IMR-90 (cell line): Measurements from ENCODE around the gene PSMD8. TPM values are rescaled to one million over a fixed set of nuclear protein-coding genes. Genes with fewer than 3 reads are reported as not detected.
A peak's percentile ranks its signal among the peaks of the same experiment; 100 is the strongest.

ENCODE experiments used
- ATAC-seq: fragments of 200-7000 bp; cut with Tn5 transposase; 2 replicates; pipeline ENCODE4 v1.9.1; 2020; ENCODE audit warnings: low read depth, mild to moderate bottlenecking, moderate library complexity
- BruUV-seq: library from RNA; stranded (reverse); fragments of 400-500 nt; replicated peaks from 2 replicates; lab custom pipeline; 2021; lab: Mats Ljungman, UMichigan
- CTCF ChIA-PET: fragments of 300-600 bp; formaldehyde crosslinking; extraction: SDS; loops from one replicate; lab custom pipeline; 2021; ENCODE audit warnings: antibody characterized with exemption; lab: Yijun Ruan, JAX
- POLR2A ChIA-PET: fragments of 300-600 bp; sonication (Branson Sonifier 250); formaldehyde crosslinking; loops from one replicate; lab custom pipeline; 2022; ENCODE audit warnings: antibody characterized with exemption; ENCODE audit not compliant: unreplicated experiment; lab: Charles Lee
- DNase-seq: peaks from one replicate; pipeline ENCODE4 v3.0.0; 2013
- H2AFZ ChIP-seq: replicated peaks from 2 replicates; pipeline ENCODE3; 2013; ENCODE audit warnings: low read length, mild to moderate bottlenecking; ENCODE audit not compliant: poor library complexity
- H2AK5ac ChIP-seq: 2 replicates; pipeline ENCODE4 v1.6.1; 2013; ENCODE audit warnings: low read depth, low read length, inconsistent platforms
- H2AK9ac ChIP-seq: replicated peaks from 2 replicates; pipeline ENCODE3; 2013; ENCODE audit warnings: mild to moderate bottlenecking, low read depth, low read length, moderate library complexity; ENCODE audit not compliant: poor library complexity
- H2BK120ac ChIP-seq: 2 replicates; pipeline ENCODE4 v1.6.1; 2013; ENCODE audit warnings: low read depth, low read length, inconsistent platforms
- H2BK15ac ChIP-seq: 3 replicates; pipeline ENCODE4 v1.6.1; 2013; ENCODE audit warnings: low read depth, low read length, inconsistent platforms
- H2BK20ac ChIP-seq: 2 replicates; pipeline ENCODE4 v1.6.1; 2013; ENCODE audit warnings: low read depth, mild to moderate bottlenecking, inconsistent platforms, low read length, moderate library complexity
- H2BK5ac ChIP-seq: 2 replicates; pipeline ENCODE4 v1.6.1; 2013; ENCODE audit warnings: mild to moderate bottlenecking, low read depth, low read length, inconsistent platforms; ENCODE audit not compliant: poor library complexity, severe bottlenecking
- H3K14ac ChIP-seq: replicated peaks from 2 replicates; pipeline ENCODE4 v1.6.1; 2013; ENCODE audit warnings: low read depth, low read length, inconsistent platforms
- H3K18ac ChIP-seq: 2 replicates; pipeline ENCODE4 v1.6.1; 2013; ENCODE audit warnings: low read depth, low read length, control low read depth
- H3K23ac ChIP-seq: 2 replicates; pipeline ENCODE4 v1.6.1; 2013; ENCODE audit warnings: low read depth, low read length, inconsistent platforms
- H3K27ac ChIP-seq: 2 replicates; pipeline ENCODE4 v1.5.1; 2013; ENCODE audit warnings: mild to moderate bottlenecking, control low read depth, low read length; ENCODE audit not compliant: insufficient read depth
- H3K27me3 ChIP-seq: 2 replicates; pipeline ENCODE4 v1.6.1; 2013; ENCODE audit warnings: low read length; ENCODE audit not compliant: control insufficient read depth, insufficient read depth
- H3K36me3 ChIP-seq: 2 replicates; pipeline ENCODE4 v1.6.1; 2013; ENCODE audit warnings: low read length, mixed read lengths; ENCODE audit not compliant: control insufficient read depth, insufficient read depth
- H3K4ac ChIP-seq: 2 replicates; pipeline ENCODE4 v1.6.1; 2013; ENCODE audit warnings: low read depth, low read length, inconsistent platforms
- H3K4me1 ChIP-seq: 2 replicates; pipeline ENCODE4 v1.6.1; 2013; ENCODE audit warnings: low read length, mixed read lengths; ENCODE audit not compliant: control insufficient read depth, insufficient read depth
- H3K4me2 ChIP-seq: 2 replicates; pipeline ENCODE4 v1.6.1; 2013; ENCODE audit warnings: low read depth, mild to moderate bottlenecking, control low read depth, low read length, moderate library complexity
- H3K4me3 ChIP-seq: 2 replicates; pipeline ENCODE4 v1.5.1; 2013; ENCODE audit warnings: low read depth, mild to moderate bottlenecking, control low read depth, low read length, moderate library complexity; ENCODE audit not compliant: insufficient read depth
- H3K56ac ChIP-seq: 2 replicates; pipeline ENCODE4 v1.6.1; 2013; ENCODE audit warnings: low read length, inconsistent platforms; ENCODE audit not compliant: insufficient read depth; ENCODE audit errors: extremely low read depth
- H3K79me1 ChIP-seq, 2 experiments: 2 replicates each; pipeline ENCODE4 v1.6.1; 2013; ENCODE audit warnings: low read length in 2 of 2, inconsistent platforms in 1 of 2, low read depth in 1 of 2
- H3K9ac ChIP-seq: 2 replicates; pipeline ENCODE4 v1.6.1; 2013; ENCODE audit warnings: low read depth, low read length, control low read depth
- H3K9me1 ChIP-seq: 2 replicates; pipeline ENCODE4 v1.6.1; 2013; ENCODE audit warnings: low read length, inconsistent platforms; ENCODE audit not compliant: insufficient read depth
- H3K9me3 ChIP-seq: 2 replicates; pipeline ENCODE4 v1.6.1; 2013; ENCODE audit warnings: low read length; ENCODE audit not compliant: control insufficient read depth, insufficient read depth
- H4K20me1 ChIP-seq: 2 replicates; pipeline ENCODE4 v1.6.1; 2013; ENCODE audit warnings: low read length, inconsistent platforms; ENCODE audit not compliant: insufficient read depth
- H4K5ac ChIP-seq: 2 replicates; pipeline ENCODE4 v1.6.1; 2013; ENCODE audit warnings: mild to moderate bottlenecking, low read depth, low read length, control low read depth
- H4K8ac ChIP-seq, 2 experiments: 2 replicates each; pipeline ENCODE4 v1.6.1; 2013; ENCODE audit warnings: low read depth in 2 of 2, low read length in 2 of 2, control low read depth in 1 of 2, inconsistent platforms in 1 of 2
- H4K91ac ChIP-seq: 2 replicates; pipeline ENCODE4 v1.6.1; 2013; ENCODE audit warnings: low read depth, low read length, inconsistent platforms; ENCODE audit not compliant: insufficient read depth
- BHLHE40 ChIP-seq: fragments of 150-350 bp; IDR thresholded peaks from 2 replicates; pipeline ENCODE4 v1.6.1; 2016; ENCODE audit warnings: mild to moderate bottlenecking, low read depth, low read length
- CEBPB ChIP-seq: IDR thresholded peaks from 2 replicates; pipeline ENCODE4 v1.6.1; 2012; ENCODE audit warnings: low read depth, low read length, improper control_type of control experiment
- CHD1 ChIP-seq: IDR thresholded peaks from 2 replicates; pipeline ENCODE4 v1.6.1; 2012; ENCODE audit warnings: low read depth, low read length, improper control_type of control experiment
- FOS ChIP-seq: fragments of 150-350 bp; IDR thresholded peaks from 2 replicates; pipeline ENCODE4 v1.6.1; 2016; ENCODE audit warnings: low read depth, low read length
- MAFK ChIP-seq: IDR thresholded peaks from 2 replicates; pipeline ENCODE4 v1.6.1; 2012; ENCODE audit warnings: low read depth, low read length, improper control_type of control experiment
- MAZ ChIP-seq: IDR thresholded peaks from 2 replicates; pipeline ENCODE4 v1.6.1; 2012; ENCODE audit warnings: low read depth, mild to moderate bottlenecking, low read length, improper control_type of control experiment, moderate library complexity, borderline replicate concordance
- MXI1 ChIP-seq: IDR thresholded peaks from 2 replicates; pipeline ENCODE4 v1.6.1; 2012; ENCODE audit warnings: low read depth, mild to moderate bottlenecking, low read length, moderate library complexity, borderline replicate concordance
- NFE2L2 ChIP-seq: fragments of 150-350 bp; IDR thresholded peaks from 2 replicates; pipeline ENCODE4 v1.6.1; 2016; ENCODE audit warnings: low read depth, mild to moderate bottlenecking, low read length
- POLR2A ChIP-seq: IDR thresholded peaks from 2 replicates; pipeline ENCODE4 v1.6.1; 2012; ENCODE audit warnings: mild to moderate bottlenecking, low read depth, low read length
- RAD21 ChIP-seq: IDR thresholded peaks from 2 replicates; pipeline ENCODE4 v1.6.1; 2012; ENCODE audit warnings: low read length, improper control_type of control experiment
- RCOR1 ChIP-seq: IDR thresholded peaks from 2 replicates; pipeline ENCODE4 v1.6.1; 2012; ENCODE audit warnings: mild to moderate bottlenecking, low read length, improper control_type of control experiment; ENCODE audit not compliant: insufficient replicate concordance
- RFX5 ChIP-seq: IDR thresholded peaks from 2 replicates; pipeline ENCODE4 v1.8.0; 2012; ENCODE audit warnings: low read depth, mild to moderate bottlenecking, low read length, moderate library complexity
- SMC3 ChIP-seq: fragments of 150-350 bp; IDR thresholded peaks from 2 replicates; pipeline ENCODE4 v1.6.1; 2016; ENCODE audit warnings: low read depth, mild to moderate bottlenecking, antibody characterized with exemption, low read length, moderate library complexity
- WGBS, 2 experiments: methylation state at CpG; one replicate each; pipeline versions ENCODE4 v1.1.5 to v1.1.7; 2013; ENCODE audit warnings: missing lambda C conversion rate in 2 of 2; ENCODE audit not compliant: insufficient read length in 1 of 2; ENCODE audit errors: extremely low coverage in 2 of 2; 5-methylcytosine and 5-hydroxymethylcytosine counted together
- dilution Hi-C: fragments of 300-500 bp; cut with HindIII; formaldehyde crosslinking; loops from one replicate; pipeline ENCODE4 v1.14.3; 2018; ENCODE audit warnings: low sequenced_read_pairs; ENCODE audit not compliant: unreplicated experiment
- in situ Hi-C: fragments of 300-500 bp; cut with MboI; formaldehyde crosslinking; loops from 3 replicates; pipeline ENCODE4 v1.14.3; 2019; ENCODE audit warnings: low sequenced_read_pairs, inconsistent platforms, mixed read lengths
- intact Hi-C: fragments of 100-400 bp; cut with micrococcal nuclease; formaldehyde crosslinking; loops from 2 replicates; pipeline ENCODE4 v1.10.0; 2022
- polyA plus RNA-seq, 3 experiments: library from polyadenylated mRNA; depleted of rRNA; stranded (reverse); fragments of >200 nt; gene quantifications; 2 replicates each; pipeline ENCODE4 v1.2.3, GENCODE V29; 2012; ENCODE audit warnings: low replicate concordance in 1 of 3
- total RNA-seq: library from RNA; depleted of rRNA; stranded (reverse); fragments of >200 nt; gene quantifications from 2 replicates; pipeline ENCODE4 v1.2.3, GENCODE V29; 2012
- TF ChIP-seq, protein P1 (sequence below): fragments of 150-350 bp; IDR thresholded peaks from 2 replicates; pipeline ENCODE4 v1.6.1; 2017; ENCODE audit warnings: mild to moderate bottlenecking, antibody characterized with exemption, low read length, low read depth
- TF ChIP-seq, protein P2 (sequence below): conservative IDR thresholded peaks from 2 replicates; pipeline ENCODE4 v1.5.1; 2012; ENCODE audit warnings: mild to moderate bottlenecking, low read depth, low read length, improper control_type of control experiment
- TF ChIP-seq, protein P3 (sequence below): fragments of 150-350 bp; IDR thresholded peaks from 2 replicates; pipeline ENCODE4 v1.6.1; 2016; ENCODE audit warnings: low read depth, mild to moderate bottlenecking, low read length, moderate library complexity, borderline replicate concordance

PSMD8 gene
- total and polyA plus RNA-seq, 2 of the 4 experiments (the other 2 are of a cell fraction): 475 to 644 TPM

DNA sequence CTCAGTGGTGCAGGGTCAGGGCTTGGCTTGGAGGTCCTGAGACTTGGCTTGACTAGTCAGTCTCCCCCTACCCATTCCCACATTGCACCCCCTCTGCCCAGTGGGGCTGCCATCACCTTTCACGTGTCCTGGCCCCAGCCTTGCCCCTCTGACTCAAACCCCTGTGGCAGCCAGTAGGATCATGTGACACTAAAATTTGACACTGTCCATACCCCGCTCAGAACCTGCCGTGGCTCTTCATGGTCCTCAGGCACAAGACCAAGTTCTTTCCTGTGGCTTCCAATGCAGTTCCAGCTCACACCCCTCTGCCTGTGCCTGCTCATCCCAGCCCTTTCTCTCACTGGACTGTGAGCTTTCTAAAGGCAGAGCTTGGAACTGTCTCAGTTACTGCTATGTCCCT lies 2.2 kb downstream of the PSMD8 start:
- no peak overlapping the region for H2AK5ac ChIP-seq
- ChIA-PET POLR2A (no interaction called here), CTCF (interaction anchor here (0.9 to 1.1 kb wide), 3 partner anchors 8 to 132 kb away, joined by 3 to 5 read pairs (median 3); partner anchors contain the start of gene GGN)
- peaks cover 51% of the 10 kb centered on the region for H4K20me1 ChIP-seq
- H2BK20ac ChIP-seq: no peak overlapping the region
- no peaks in the 10 kb centered on the region for H3K27me3 ChIP-seq
- H2AK9ac ChIP-seq: peak overlapping the region; percentile 33
- H3K9me3 ChIP-seq: no peaks in the 10 kb centered on the region
- H2BK5ac ChIP-seq: no peak overlapping the region
- no peak overlapping the region for H3K18ac ChIP-seq
- H4K91ac ChIP-seq: no peak overlapping the region
- H3K4me1 ChIP-seq: peaks cover 12% of the 10 kb centered on the region
- BruUV-seq: no TSS peak
- intact Hi-C loops (no loop called here), in situ Hi-C loops (no loop called here), dilution Hi-C loops (no loop called here)
- no peak overlapping the region for H4K8ac ChIP-seq
- H3K9me1 ChIP-seq: peaks cover 24% of the 10 kb centered on the region
- peak overlapping the region; percentile 23; the same call in 1 of the 2 replicates for H3K23ac ChIP-seq
- no peak for ATAC-seq
- no peak overlapping the region for H3K9ac ChIP-seq
- H3K4me3 ChIP-seq: no peak overlapping the region
- H2BK15ac ChIP-seq: no peak overlapping the region
- no peak overlapping the region for H3K27ac ChIP-seq
- H2BK120ac ChIP-seq: no peak overlapping the region
- peaks cover 24 to 63% of the 10 kb centered on the region in 2 experiments; a peak in 3 of 4 replicates for H3K79me1 ChIP-seq
- no peak overlapping the region for H2AFZ ChIP-seq
- peaks cover 35% of the 10 kb centered on the region for H3K36me3 ChIP-seq
- H4K5ac ChIP-seq: no peak overlapping the region
- 96% methylated on average over 3 of the region's 3 CpGs; no CpG with 5 or more reads in 1 of the 2 experiments for WGBS, 2 experiments
- H3K4ac ChIP-seq: no peak overlapping the region
- H3K4me2 ChIP-seq: no peak overlapping the region
- DNase-seq: no peak
- H3K56ac ChIP-seq: no peak overlapping the region
- TF ChIP-seq RFX5 (no peak), MXI1 (no peak), CHD1 (no peak), SMC3 (no peak), CEBPB (no peak), FOS (no peak), POLR2A (no peak), BHLHE40 (no peak), NFE2L2 (no peak), RCOR1 (no peak), RAD21 (no peak), MAFK (no peak), MAZ (no peak)
- TF ChIP-seq, protein P1, sequence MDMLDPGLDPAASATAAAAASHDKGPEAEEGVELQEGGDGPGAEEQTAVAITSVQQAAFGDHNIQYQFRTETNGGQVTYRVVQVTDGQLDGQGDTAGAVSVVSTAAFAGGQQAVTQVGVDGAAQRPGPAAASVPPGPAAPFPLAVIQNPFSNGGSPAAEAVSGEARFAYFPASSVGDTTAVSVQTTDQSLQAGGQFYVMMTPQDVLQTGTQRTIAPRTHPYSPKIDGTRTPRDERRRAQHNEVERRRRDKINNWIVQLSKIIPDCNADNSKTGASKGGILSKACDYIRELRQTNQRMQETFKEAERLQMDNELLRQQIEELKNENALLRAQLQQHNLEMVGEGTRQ: no peak
- TF ChIP-seq, protein P2, sequence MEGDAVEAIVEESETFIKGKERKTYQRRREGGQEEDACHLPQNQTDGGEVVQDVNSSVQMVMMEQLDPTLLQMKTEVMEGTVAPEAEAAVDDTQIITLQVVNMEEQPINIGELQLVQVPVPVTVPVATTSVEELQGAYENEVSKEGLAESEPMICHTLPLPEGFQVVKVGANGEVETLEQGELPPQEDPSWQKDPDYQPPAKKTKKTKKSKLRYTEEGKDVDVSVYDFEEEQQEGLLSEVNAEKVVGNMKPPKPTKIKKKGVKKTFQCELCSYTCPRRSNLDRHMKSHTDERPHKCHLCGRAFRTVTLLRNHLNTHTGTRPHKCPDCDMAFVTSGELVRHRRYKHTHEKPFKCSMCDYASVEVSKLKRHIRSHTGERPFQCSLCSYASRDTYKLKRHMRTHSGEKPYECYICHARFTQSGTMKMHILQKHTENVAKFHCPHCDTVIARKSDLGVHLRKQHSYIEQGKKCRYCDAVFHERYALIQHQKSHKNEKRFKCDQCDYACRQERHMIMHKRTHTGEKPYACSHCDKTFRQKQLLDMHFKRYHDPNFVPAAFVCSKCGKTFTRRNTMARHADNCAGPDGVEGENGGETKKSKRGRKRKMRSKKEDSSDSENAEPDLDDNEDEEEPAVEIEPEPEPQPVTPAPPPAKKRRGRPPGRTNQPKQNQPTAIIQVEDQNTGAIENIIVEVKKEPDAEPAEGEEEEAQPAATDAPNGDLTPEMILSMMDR: no peak
- TF ChIP-seq, protein P3, sequence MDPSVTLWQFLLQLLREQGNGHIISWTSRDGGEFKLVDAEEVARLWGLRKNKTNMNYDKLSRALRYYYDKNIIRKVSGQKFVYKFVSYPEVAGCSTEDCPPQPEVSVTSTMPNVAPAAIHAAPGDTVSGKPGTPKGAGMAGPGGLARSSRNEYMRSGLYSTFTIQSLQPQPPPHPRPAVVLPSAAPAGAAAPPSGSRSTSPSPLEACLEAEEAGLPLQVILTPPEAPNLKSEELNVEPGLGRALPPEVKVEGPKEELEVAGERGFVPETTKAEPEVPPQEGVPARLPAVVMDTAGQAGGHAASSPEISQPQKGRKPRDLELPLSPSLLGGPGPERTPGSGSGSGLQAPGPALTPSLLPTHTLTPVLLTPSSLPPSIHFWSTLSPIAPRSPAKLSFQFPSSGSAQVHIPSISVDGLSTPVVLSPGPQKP: no peak
- H3K14ac ChIP-seq: no peak overlapping the region
